ENCODE data around the gene PTPN14.
"Not testable (repeated sequence)": the region's sequence is repeated elsewhere in the genome, so short reads cannot be mapped to it uniquely, and the experiment has no call there.

Gene PTPN14

GRCh38 chr1:214582289-214582891 lies 31.0 kb upstream of the PTPN14 start:
- H3K4me3 ChIP-seq (ENCODE audit: low read length in 2 of 2) = no peak overlapping the region
- no peaks in the 10 kb centered on the region for H3K4me1 ChIP-seq (ENCODE audit: control insufficient read depth, insufficient read depth, low read length)
- no peaks in the 10 kb centered on the region for H3K27me3 ChIP-seq (ENCODE audit: control insufficient read depth in 1 of 2, insufficient read depth in 2 of 2, low read length in 2 of 2)
- no peak overlapping the region for H3K9ac ChIP-seq (ENCODE audit: low read length in 2 of 2)
- H3K27ac ChIP-seq (ENCODE audit: low read length) = no peak overlapping the region
- no peaks in the 10 kb centered on the region for H3K9me3 ChIP-seq (ENCODE audit: control insufficient read depth in 2 of 2, low read length in 2 of 2)
- no peaks in the 10 kb centered on the region for H3K36me3 ChIP-seq (ENCODE audit: control insufficient read depth in 2 of 2, insufficient read depth in 2 of 2, low read length in 2 of 2)

DNA sequence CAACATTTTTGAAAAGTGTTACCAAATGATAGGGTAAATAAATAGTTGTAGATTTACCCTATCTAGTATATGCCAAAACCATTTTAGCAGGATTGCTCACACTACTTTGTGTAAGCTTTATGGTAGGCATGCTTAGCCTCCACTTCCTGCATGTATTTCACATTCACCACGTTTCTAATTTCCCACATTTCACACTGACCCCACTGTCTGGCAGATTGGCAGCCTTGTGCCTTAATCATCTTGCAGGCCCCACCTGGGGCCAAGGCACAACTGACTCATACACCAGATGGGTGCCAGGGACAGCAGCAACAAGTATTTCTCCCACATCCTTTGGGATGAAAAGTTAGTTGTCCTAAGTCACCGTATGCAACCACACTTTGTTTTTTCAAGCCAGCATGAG lies 30.4 kb upstream of the PTPN14 start:
- Histone ChIP-seq H3K27me3 (ENCODE audit: control insufficient read depth in 1 of 2, insufficient read depth in 2 of 2, low read length in 2 of 2) (no peaks in the 10 kb centered on the region), H3K4me3 (ENCODE audit: low read length in 2 of 2) (no peak overlapping the region), H3K36me3 (ENCODE audit: control insufficient read depth in 2 of 2, insufficient read depth in 2 of 2, low read length in 2 of 2) (no peaks in the 10 kb centered on the region), H3K27ac (ENCODE audit: low read length) (no peak overlapping the region), H3K4me1 (ENCODE audit: control insufficient read depth, insufficient read depth, low read length) (no peaks in the 10 kb centered on the region), H3K9me3 (ENCODE audit: control insufficient read depth in 2 of 2, low read length in 2 of 2) (no peaks in the 10 kb centered on the region), H3K9ac (ENCODE audit: low read length in 2 of 2) (no peak overlapping the region)

- H3K27me3 ChIP-seq (ENCODE audit: control insufficient read depth in 1 of 2, insufficient read depth in 2 of 2, low read length in 2 of 2) = no peaks in the 10 kb centered on the region
- no peaks in the 10 kb centered on the region for H3K4me1 ChIP-seq (ENCODE audit: control insufficient read depth, insufficient read depth, low read length)
- H3K9ac ChIP-seq (ENCODE audit: low read length in 2 of 2) = no peak overlapping the region
- H3K27ac ChIP-seq (ENCODE audit: low read length) = no peak overlapping the region
- H3K36me3 ChIP-seq (ENCODE audit: control insufficient read depth in 2 of 2, insufficient read depth in 2 of 2, low read length in 2 of 2) = no peaks in the 10 kb centered on the region
- no peak overlapping the region for H3K4me3 ChIP-seq (ENCODE audit: low read length in 2 of 2)
- peaks cover 0 to 8% of the 10 kb centered on the region in 2 donors for H3K9me3 ChIP-seq (ENCODE audit: control insufficient read depth in 2 of 2, low read length in 2 of 2)
Observed at GRCh38 chr1:214579183-214579582, 27.8 kb upstream of the PTPN14 start.

- not testable (repeated sequence) for H3K9me3 ChIP-seq (ENCODE audit: control insufficient read depth in 2 of 2, low read length in 2 of 2); H3K4me1 ChIP-seq (ENCODE audit: control insufficient read depth, insufficient read depth, low read length); H3K27ac ChIP-seq (ENCODE audit: low read length); H3K9ac ChIP-seq (ENCODE audit: low read length in 2 of 2); H3K4me3 ChIP-seq (ENCODE audit: low read length in 2 of 2); H3K27me3 ChIP-seq (ENCODE audit: control insufficient read depth in 1 of 2, insufficient read depth in 2 of 2, low read length in 2 of 2); H3K36me3 ChIP-seq (ENCODE audit: control insufficient read depth in 2 of 2, insufficient read depth in 2 of 2, low read length in 2 of 2)
Observed at GRCh38 chr1:214576120-214576519, 24.7 kb upstream of the PTPN14 start.

DNA sequence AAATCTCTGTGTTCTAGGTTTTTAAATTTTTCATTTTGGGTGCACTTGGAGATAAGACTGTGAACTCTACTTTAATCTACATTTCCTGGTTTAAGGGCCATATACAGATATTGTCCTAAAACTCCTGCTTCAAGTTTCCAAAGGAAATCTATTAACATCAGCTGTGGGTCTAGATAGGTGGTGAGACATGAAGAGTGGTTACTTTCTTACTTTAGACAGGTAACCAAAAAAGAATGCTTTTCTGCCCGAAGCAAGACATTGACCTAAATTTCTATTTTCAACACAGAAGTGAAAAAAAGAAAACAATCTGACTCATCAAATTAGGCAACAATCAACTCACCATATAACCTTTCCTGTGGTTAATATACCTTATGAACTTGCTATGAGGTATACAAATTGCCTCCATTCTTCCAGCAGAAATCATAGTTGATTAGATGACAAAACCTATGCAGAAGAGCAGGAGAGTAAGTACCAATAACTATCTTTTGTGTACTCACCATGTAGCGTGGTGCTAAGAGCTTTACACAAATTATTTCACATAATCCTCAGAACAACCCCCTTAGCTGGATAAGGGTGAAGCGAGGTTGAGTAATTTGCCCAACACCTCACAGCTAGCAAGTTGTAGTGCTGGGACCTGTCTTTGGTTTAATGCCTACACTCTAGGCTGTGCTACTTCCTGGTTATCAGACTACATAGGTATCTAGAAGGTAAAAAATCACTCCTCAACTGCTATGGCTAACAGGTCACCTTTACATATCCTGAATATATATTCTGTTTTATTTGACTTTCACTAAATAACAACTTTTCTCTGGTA lies 23.4 kb upstream of the PTPN14 start:
- Histone ChIP-seq H3K9me3 (ENCODE audit: control insufficient read depth in 2 of 2, low read length in 2 of 2) (peaks cover 0 to 8% of the 10 kb centered on the region in 2 donors), H3K27ac (ENCODE audit: low read length) (no peak overlapping the region), H3K27me3 (ENCODE audit: control insufficient read depth in 1 of 2, insufficient read depth in 2 of 2, low read length in 2 of 2) (no peaks in the 10 kb centered on the region), H3K9ac (ENCODE audit: low read length in 2 of 2) (no peak overlapping the region), H3K4me1 (ENCODE audit: control insufficient read depth, insufficient read depth, low read length) (no peaks in the 10 kb centered on the region), H3K36me3 (ENCODE audit: control insufficient read depth in 2 of 2, insufficient read depth in 2 of 2, low read length in 2 of 2) (no peaks in the 10 kb centered on the region), H3K4me3 (ENCODE audit: low read length in 2 of 2) (no peak overlapping the region)

DNA sequence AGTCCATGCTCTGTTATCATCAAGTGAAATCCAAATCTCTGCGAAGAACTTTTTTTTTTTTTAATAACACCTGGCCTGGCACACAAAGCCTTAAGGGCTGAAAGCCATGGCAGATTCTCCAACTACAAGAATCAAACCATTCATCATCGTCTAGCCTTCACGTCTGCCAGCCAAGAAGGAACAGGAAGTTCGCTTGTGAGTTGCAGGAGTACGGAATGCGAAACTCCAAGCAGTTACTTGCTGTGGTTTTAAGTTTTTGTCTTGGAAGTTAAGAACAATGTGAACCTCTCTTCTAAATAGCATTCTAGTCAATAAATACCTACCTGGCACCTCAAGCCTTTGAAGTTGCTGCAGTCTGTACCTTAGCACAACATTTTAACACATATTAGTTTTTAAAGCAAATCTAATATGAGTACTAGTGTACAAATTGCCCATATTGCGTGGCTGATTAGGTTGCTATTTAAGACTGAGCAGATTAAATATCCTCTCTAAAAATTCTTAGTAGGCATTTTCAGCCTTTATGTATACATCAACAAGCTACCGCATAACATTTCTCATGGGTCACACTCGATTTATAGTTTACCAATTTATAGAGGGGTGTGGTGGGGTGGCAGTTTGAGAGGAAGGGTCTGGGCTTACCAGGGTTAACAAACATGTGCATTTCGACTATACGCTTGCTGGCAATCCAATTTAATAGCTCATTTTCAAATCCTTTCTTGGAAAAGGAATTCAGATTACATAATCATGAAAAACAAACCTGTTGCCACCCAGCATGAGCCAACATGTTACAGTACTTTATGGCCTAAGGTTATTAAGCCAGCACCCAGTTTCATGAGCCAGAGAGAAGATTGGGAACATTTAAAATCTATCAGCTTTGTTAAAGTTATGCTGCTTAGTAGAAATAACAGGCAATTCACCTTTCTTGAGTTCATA lies 22.2 kb upstream of the PTPN14 start:
- H3K27ac ChIP-seq (ENCODE audit: low read length) = no peak overlapping the region
- no peaks in the 10 kb centered on the region for H3K36me3 ChIP-seq (ENCODE audit: control insufficient read depth in 2 of 2, insufficient read depth in 2 of 2, low read length in 2 of 2)
- H3K4me3 ChIP-seq (ENCODE audit: low read length in 2 of 2) = no peak overlapping the region
- peaks cover 0 to 8% of the 10 kb centered on the region in 2 donors for H3K9me3 ChIP-seq (ENCODE audit: control insufficient read depth in 2 of 2, low read length in 2 of 2)
- no peak overlapping the region for H3K9ac ChIP-seq (ENCODE audit: low read length in 2 of 2)
- H3K27me3 ChIP-seq (ENCODE audit: control insufficient read depth in 1 of 2, insufficient read depth in 2 of 2, low read length in 2 of 2) = no peaks in the 10 kb centered on the region
- H3K4me1 ChIP-seq (ENCODE audit: control insufficient read depth, insufficient read depth, low read length) = no peaks in the 10 kb centered on the region

GRCh38 chr1:214571281-214571680 lies 19.9 kb upstream of the PTPN14 start:
- no peak overlapping the region for H3K4me3 ChIP-seq (ENCODE audit: low read length in 2 of 2)
- H3K9ac ChIP-seq (ENCODE audit: low read length in 2 of 2) = no peak overlapping the region
- H3K36me3 ChIP-seq (ENCODE audit: control insufficient read depth in 2 of 2, insufficient read depth in 2 of 2, low read length in 2 of 2) = no peaks in the 10 kb centered on the region
- H3K27ac ChIP-seq (ENCODE audit: low read length) = no peak overlapping the region
- H3K9me3 ChIP-seq (ENCODE audit: control insufficient read depth in 2 of 2, low read length in 2 of 2) = peaks cover 0 to 5% of the 10 kb centered on the region in 2 donors
- H3K4me1 ChIP-seq (ENCODE audit: control insufficient read depth, insufficient read depth, low read length) = no peaks in the 10 kb centered on the region
- H3K27me3 ChIP-seq (ENCODE audit: control insufficient read depth in 1 of 2, insufficient read depth in 2 of 2, low read length in 2 of 2) = no peaks in the 10 kb centered on the region

GRCh38 chr1:214570442-214570841 lies 19.0 kb upstream of the PTPN14 start:
- Histone ChIP-seq H3K27me3 (ENCODE audit: control insufficient read depth in 1 of 2, insufficient read depth in 2 of 2, low read length in 2 of 2) (no peaks in the 10 kb centered on the region), H3K36me3 (ENCODE audit: control insufficient read depth in 2 of 2, insufficient read depth in 2 of 2, low read length in 2 of 2) (no peaks in the 10 kb centered on the region), H3K4me3 (ENCODE audit: low read length in 2 of 2) (no peak overlapping the region), H3K27ac (ENCODE audit: low read length) (no peak overlapping the region), H3K9ac (ENCODE audit: low read length in 2 of 2) (no peak overlapping the region), H3K9me3 (ENCODE audit: control insufficient read depth in 2 of 2, low read length in 2 of 2) (no peaks in the 10 kb centered on the region), H3K4me1 (ENCODE audit: control insufficient read depth, insufficient read depth, low read length) (no peaks in the 10 kb centered on the region)

GRCh38 chr1:214569357-214570004 lies 18.1 kb upstream of the PTPN14 start:
- Histone ChIP-seq H3K9me3 (ENCODE audit: control insufficient read depth in 2 of 2, low read length in 2 of 2) (no peaks in the 10 kb centered on the region), H3K27ac (ENCODE audit: low read length) (no peak overlapping the region), H3K36me3 (ENCODE audit: control insufficient read depth in 2 of 2, insufficient read depth in 2 of 2, low read length in 2 of 2) (no peaks in the 10 kb centered on the region)

GRCh38 chr1:214568328-214568727 lies 16.9 kb upstream of the PTPN14 start:
- Histone ChIP-seq H3K36me3 (ENCODE audit: control insufficient read depth in 2 of 2, insufficient read depth in 2 of 2, low read length in 2 of 2) (no peaks in the 10 kb centered on the region), H3K4me3 (ENCODE audit: low read length in 2 of 2) (no peak overlapping the region), H3K9ac (ENCODE audit: low read length in 2 of 2) (no peak overlapping the region), H3K4me1 (ENCODE audit: control insufficient read depth, insufficient read depth, low read length) (no peaks in the 10 kb centered on the region), H3K27ac (ENCODE audit: low read length) (no peak overlapping the region), H3K9me3 (ENCODE audit: control insufficient read depth in 2 of 2, low read length in 2 of 2) (no peaks in the 10 kb centered on the region), H3K27me3 (ENCODE audit: control insufficient read depth in 1 of 2, insufficient read depth in 2 of 2, low read length in 2 of 2) (no peaks in the 10 kb centered on the region)

More at GRCh38 chr1:214569357-214570004, 18.1 kb upstream of the PTPN14 start:
- Histone ChIP-seq H3K4me3 (ENCODE audit: low read length in 2 of 2) (no peak overlapping the region), H3K27me3 (ENCODE audit: control insufficient read depth in 1 of 2, insufficient read depth in 2 of 2, low read length in 2 of 2) (no peaks in the 10 kb centered on the region), H3K9ac (ENCODE audit: low read length in 2 of 2) (no peak overlapping the region), H3K4me1 (ENCODE audit: control insufficient read depth, insufficient read depth, low read length) (no peaks in the 10 kb centered on the region)
